HG03066 (cell line): ENCODE results near the gene PTPRN2.
"Not testable (repeated sequence)": the region's sequence is repeated elsewhere in the genome, so short reads cannot be mapped to it uniquely, and the experiment has no call there.

Source experiments
- ATAC-seq: cut with Tn5 transposase; IDR thresholded peaks from one replicate; pipeline ENCODE4 v1.9.1; 2021; ENCODE audit warnings: low read depth; ENCODE audit not compliant: unreplicated experiment

The PTPRN2 gene

GRCh38 chr7:158056761-158057160 is 530.9 kb downstream of the PTPRN2 start:
- no peak for ATAC-seq

- no peak for ATAC-seq
Measured at GRCh38 chr7:158055726-158056510, 531.7 kb downstream of the PTPRN2 start.

DNA sequence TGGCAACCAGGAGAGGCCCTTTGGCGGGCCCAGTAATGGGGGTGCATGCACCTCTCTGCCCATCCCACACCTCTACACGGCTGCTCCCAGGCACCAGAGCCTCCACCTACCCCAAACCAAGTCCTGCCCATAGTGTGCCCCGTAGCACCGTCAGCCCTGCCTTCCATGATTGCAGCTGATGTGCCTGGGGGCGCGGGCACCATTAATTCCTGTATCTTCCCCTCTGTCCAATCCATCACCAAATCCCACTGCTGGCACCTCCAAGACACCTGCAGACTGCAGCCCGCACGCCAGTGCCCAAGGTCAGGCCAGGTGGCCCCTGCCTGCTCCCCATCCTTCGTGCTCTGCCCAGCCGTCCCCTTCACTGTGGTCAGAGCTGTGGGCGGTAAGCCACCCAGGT is 533.0 kb downstream of the PTPRN2 start:
- ATAC-seq: no peak

- no peak for ATAC-seq
Measured at GRCh38 chr7:158054081-158054480, 533.5 kb downstream of the PTPRN2 start.

DNA sequence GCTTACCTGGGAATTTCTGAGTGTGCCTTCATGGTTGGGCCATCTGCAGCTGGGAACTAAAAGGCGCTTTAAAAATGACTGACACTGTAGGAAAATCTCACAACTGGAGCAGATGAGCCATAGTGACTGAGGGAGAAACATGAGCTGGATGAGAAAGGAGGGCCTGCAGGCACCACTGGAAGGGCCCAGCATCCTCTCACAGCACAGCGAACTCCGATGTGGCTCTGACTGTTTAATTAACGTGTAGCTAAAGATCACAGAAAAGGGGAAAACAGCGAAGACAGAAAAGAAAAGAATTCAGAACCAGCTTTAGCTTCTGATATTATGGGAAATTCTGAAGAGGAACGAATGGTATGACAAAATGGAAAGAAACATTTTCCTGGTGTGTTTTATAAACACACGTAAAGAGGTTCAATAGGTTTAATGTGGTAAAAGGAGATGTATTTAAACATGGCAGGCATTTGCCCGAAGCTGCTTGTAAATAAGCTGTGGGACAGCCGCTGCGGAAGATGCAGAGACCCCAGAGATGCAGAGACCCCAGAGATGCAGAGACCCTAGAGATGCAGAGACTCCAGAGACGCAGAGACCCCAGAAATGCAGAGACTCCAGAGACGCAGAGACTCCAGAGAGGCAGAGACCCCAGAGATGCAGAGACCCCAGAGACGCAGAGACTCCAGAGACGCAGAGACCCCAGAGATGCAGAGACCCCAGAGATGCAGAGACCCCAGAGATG is 534.3 kb downstream of the PTPRN2 start:
- no peak for ATAC-seq

- no peak for ATAC-seq
Measured at GRCh38 chr7:158052381-158053060, 535.1 kb downstream of the PTPRN2 start.

- no peak for ATAC-seq
Measured at GRCh38 chr7:158051776-158052175, 535.8 kb downstream of the PTPRN2 start.

DNA sequence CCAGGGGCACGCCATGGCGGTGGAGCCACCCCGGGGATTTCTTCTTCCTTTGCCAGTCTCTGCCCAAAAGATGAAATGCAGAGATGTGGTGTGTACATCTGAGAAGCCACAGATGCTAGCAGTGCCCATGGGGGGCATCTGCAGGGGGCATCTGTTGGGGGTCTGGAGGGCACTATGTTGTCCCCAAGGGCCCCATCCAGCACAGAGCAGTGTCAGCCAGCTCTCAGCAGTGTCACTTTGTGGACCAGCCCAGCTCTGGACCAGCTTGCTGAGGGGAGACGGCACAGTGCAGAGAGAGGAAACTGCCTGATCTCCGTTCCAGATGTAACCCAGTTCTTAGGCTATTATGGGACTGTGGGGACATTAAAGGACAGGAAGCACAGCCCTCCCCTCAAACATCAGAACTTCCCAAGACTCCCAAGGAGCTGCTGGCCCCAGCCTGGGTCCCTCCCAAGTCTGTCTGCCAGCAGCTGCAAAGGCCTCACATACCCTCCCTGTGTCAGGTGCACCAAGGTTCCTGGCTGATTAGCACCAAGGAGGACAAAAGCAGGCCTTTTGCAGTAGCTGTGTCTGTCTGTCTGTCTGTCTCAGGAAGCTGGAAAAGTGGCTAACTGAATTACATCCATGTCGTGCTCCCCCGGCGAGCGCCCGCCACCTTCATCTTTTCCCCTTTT is 536.5 kb downstream of the PTPRN2 start:
- no peak for ATAC-seq

GRCh38 chr7:158050441-158050977 is 537.1 kb downstream of the PTPRN2 start:
- ATAC-seq: no peak

GRCh38 chr7:158049271-158049670 is 538.4 kb downstream of the PTPRN2 start:
- ATAC-seq: no peak

DNA sequence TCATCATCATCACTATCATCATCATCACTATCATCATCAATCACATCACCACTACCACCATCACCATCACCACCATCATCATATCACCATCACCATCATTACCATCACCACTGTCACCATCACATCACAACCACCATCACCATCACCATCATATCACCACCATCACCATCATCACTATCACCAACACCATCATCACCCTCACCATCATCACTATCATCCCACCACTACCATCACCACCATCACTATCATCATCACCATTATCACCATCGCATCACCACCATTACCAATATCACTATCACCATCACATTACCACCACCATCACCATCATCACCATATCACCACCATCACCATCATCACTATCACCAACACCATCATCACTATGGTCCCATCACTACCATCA is 539.1 kb downstream of the PTPRN2 start:
- ATAC-seq: no peak

GRCh38 chr7:158047391-158048059 is 540.1 kb downstream of the PTPRN2 start:
- ATAC-seq: no peak

DNA sequence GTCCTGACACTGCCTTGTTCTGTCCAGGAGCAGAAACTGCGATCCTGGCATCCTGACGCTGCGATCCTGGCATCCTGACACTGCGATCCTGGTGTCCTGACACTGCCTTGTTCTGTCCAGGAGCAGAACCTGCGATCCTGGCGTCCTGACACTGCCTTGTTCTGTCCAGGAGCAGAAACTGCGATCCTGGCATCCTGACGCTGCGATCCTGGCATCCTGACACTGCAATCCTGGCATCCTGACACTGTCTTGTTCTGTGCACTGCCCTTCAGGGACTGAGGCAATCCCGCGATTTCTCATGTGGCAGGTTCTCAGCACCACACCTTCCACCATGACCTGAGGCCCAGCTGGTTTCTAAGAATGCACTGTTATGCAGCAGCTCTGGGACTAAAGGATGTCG is 541.4 kb downstream of the PTPRN2 start:
- ATAC-seq: not testable (repeated sequence)

GRCh38 chr7:158044482-158044823 is 543.2 kb downstream of the PTPRN2 start:
- ATAC-seq: no peak

GRCh38 chr7:158043551-158044481 is 543.8 kb downstream of the PTPRN2 start:
- ATAC-seq: no peak

- no peak for ATAC-seq
Measured at GRCh38 chr7:158042156-158042880, 545.3 kb downstream of the PTPRN2 start.

GRCh38 chr7:158040199-158040598 is 547.4 kb downstream of the PTPRN2 start:
- no peak for ATAC-seq

GRCh38 chr7:158039270-158039669 is 548.4 kb downstream of the PTPRN2 start:
- ATAC-seq: no peak
